GM12878 (cell line): Measurements from ENCODE around the gene BUB1B. TPM values are rescaled to one million over a fixed set of nuclear protein-coding genes. Genes with fewer than 3 reads are reported as not detected.

Experiments used
- CBX3 ChIP-seq: fragments of 200-600 bp; sonication (generic); IDR thresholded peaks from 2 replicates; pipeline ENCODE4 v1.6.1; 2016; ENCODE audit warnings: low read depth, borderline replicate concordance
- NFYB ChIP-seq: IDR thresholded peaks from 2 replicates; pipeline ENCODE4 v1.6.1; 2011; ENCODE audit warnings: low read depth, mild to moderate bottlenecking, low read length, improper control_type of control experiment, moderate library complexity; ENCODE audit not compliant: insufficient read depth
- NRF1 ChIP-seq: conservative IDR thresholded peaks from 2 replicates; pipeline ENCODE4 v1.6.1; 2011; ENCODE audit warnings: mild to moderate bottlenecking, low read depth, low read length, improper control_type of control experiment
- SIX5 ChIP-seq: IDR thresholded peaks from 2 replicates; pipeline ENCODE4 v1.6.1; 2011; ENCODE audit warnings: mild to moderate bottlenecking, low read depth, low read length, moderate library complexity; ENCODE audit not compliant: severe bottlenecking
- polyA plus RNA-seq, 11 experiments: library from polyadenylated mRNA; depleted of rRNA in 4 of 11; unstranded in 6 of 11; stranded (reverse) in 5 of 11; fragments of >200 nt; fragmentation: Nextera tagmentation in 4 of 11; fragmentation: Illumina TruSeq in 1 of 11; extraction: Ambion mirVana in 4 of 11; extraction: Trizol in 1 of 11; gene quantifications; 1 replicate in 1 of 11; 2 replicates in 10 of 11; pipeline versions ENCODE4 v1.2.1 to v1.2.3, GENCODE V29; 2011 to 2016; ENCODE audit warnings: inconsistent platforms in 2 of 11, missing spikeins in 2 of 11, low read depth in 1 of 11
- total RNA-seq, 4 experiments: library from RNA; depleted of rRNA in 3 of 4; stranded (reverse); fragments of >200 nt in 3 of 4; fragmentation: Illumina TruSeq in 1 of 4; extraction: Trizol in 1 of 4; gene quantifications; 2 replicates each; pipeline versions ENCODE4 v1.2.1 to v1.2.3, GENCODE V29; 2013 to 2021
- TF ChIP-seq, protein P1 (sequence below): IDR thresholded peaks from 2 replicates; pipeline ENCODE4 v1.6.1; 2012; ENCODE audit warnings: low read depth, low read length, improper control_type of control experiment
- TF ChIP-seq, protein P2 (sequence below): fragments of 150-350 bp; IDR thresholded peaks from 2 replicates; pipeline ENCODE4 v1.6.1; 2014; ENCODE audit warnings: mild to moderate bottlenecking, low read depth, low read length
- TF ChIP-seq, protein P3 (sequence below): fragments of 450-650 bp; formaldehyde crosslinking; IDR thresholded peaks from 2 replicates; pipeline ENCODE4 v1.4.0; 2020; ENCODE audit warnings: mild to moderate bottlenecking, moderate library complexity

The BUB1B gene
- total and polyA plus RNA-seq, 10 of the 15 experiments (the other 5 are each of a cell fraction or from before 2014, with no cell fraction given), result 29.1 to 98.6 (median 77.3) TPM

DNA sequence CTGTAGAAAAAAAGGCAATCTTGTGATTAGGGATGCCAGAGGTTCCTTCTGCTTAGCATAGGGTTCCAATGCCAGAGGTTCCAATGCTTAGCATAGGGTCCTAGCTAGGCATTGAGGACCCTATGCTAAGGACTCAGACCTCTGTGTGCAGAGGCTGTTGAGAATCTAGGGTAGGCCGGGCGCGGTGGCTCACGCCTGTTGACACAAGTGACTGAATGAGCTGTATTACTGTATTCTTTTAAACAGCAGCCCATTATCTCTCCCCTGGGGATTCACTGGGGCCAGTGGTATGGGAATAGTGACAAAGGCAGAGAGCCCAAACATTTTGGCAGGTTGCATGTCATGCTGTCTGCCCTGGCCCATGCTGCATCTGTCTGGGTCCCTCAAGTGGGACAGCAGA, 94.2 kb downstream of the BUB1B start (continued):
- TF ChIP-seq, protein P1, sequence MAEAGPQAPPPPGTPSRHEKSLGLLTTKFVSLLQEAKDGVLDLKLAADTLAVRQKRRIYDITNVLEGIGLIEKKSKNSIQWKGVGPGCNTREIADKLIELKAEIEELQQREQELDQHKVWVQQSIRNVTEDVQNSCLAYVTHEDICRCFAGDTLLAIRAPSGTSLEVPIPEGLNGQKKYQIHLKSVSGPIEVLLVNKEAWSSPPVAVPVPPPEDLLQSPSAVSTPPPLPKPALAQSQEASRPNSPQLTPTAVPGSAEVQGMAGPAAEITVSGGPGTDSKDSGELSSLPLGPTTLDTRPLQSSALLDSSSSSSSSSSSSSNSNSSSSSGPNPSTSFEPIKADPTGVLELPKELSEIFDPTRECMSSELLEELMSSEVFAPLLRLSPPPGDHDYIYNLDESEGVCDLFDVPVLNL, result no peak
- TF ChIP-seq NFYB, result no peak
- no peak for TF ChIP-seq CBX3
- no peak for TF ChIP-seq SIX5
- TF ChIP-seq, protein P2, sequence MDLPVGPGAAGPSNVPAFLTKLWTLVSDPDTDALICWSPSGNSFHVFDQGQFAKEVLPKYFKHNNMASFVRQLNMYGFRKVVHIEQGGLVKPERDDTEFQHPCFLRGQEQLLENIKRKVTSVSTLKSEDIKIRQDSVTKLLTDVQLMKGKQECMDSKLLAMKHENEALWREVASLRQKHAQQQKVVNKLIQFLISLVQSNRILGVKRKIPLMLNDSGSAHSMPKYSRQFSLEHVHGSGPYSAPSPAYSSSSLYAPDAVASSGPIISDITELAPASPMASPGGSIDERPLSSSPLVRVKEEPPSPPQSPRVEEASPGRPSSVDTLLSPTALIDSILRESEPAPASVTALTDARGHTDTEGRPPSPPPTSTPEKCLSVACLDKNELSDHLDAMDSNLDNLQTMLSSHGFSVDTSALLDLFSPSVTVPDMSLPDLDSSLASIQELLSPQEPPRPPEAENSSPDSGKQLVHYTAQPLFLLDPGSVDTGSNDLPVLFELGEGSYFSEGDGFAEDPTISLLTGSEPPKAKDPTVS, result no peak
- TF ChIP-seq, protein P3, sequence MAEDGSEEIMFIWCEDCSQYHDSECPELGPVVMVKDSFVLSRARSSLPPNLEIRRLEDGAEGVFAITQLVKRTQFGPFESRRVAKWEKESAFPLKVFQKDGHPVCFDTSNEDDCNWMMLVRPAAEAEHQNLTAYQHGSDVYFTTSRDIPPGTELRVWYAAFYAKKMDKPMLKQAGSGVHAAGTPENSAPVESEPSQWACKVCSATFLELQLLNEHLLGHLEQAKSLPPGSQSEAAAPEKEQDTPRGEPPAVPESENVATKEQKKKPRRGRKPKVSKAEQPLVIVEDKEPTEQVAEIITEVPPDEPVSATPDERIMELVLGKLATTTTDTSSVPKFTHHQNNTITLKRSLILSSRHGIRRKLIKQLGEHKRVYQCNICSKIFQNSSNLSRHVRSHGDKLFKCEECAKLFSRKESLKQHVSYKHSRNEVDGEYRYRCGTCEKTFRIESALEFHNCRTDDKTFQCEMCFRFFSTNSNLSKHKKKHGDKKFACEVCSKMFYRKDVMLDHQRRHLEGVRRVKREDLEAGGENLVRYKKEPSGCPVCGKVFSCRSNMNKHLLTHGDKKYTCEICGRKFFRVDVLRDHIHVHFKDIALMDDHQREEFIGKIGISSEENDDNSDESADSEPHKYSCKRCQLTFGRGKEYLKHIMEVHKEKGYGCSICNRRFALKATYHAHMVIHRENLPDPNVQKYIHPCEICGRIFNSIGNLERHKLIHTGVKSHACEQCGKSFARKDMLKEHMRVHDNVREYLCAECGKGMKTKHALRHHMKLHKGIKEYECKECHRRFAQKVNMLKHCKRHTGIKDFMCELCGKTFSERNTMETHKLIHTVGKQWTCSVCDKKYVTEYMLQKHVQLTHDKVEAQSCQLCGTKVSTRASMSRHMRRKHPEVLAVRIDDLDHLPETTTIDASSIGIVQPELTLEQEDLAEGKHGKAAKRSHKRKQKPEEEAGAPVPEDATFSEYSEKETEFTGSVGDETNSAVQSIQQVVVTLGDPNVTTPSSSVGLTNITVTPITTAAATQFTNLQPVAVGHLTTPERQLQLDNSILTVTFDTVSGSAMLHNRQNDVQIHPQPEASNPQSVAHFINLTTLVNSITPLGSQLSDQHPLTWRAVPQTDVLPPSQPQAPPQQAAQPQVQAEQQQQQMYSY (CRISPR knock-in tag), result no peak
- no peak for TF ChIP-seq NRF1
- TF ChIP-seq, all 136 proteins: peak for 0
